Neural progenitor cell (in vitro differentiated cells): ENCODE results near the gene GRM3.

Source experiments
- CTCF ChIP-seq: fragments of 200-600 bp; sonication (generic); IDR thresholded peaks from 2 replicates; pipeline ENCODE4 v1.5.1; 2017; ENCODE audit warnings: antibody characterized with exemption, mild to moderate bottlenecking
- EZH2 ChIP-seq: fragments of 200-600 bp; sonication (generic); IDR thresholded peaks from 2 replicates; pipeline ENCODE4 v1.6.1; 2017; ENCODE audit warnings: antibody characterized with exemption, mild to moderate bottlenecking, moderate library complexity
- EZH2phosphoT487 ChIP-seq: fragments of 200-600 bp; sonication (generic); IDR thresholded peaks from 2 replicates; pipeline ENCODE4 v1.6.1; 2017; ENCODE audit warnings: antibody characterized with exemption

GRCh38 chr7:86765931-86766330 is 122.2 kb downstream of the GRM3 start:
- no peak for TF ChIP-seq CTCF
- no peak for TF ChIP-seq EZH2
- no peak for TF ChIP-seq EZH2phosphoT487
